ENCODE data around the gene ZNF407.

DNA sequence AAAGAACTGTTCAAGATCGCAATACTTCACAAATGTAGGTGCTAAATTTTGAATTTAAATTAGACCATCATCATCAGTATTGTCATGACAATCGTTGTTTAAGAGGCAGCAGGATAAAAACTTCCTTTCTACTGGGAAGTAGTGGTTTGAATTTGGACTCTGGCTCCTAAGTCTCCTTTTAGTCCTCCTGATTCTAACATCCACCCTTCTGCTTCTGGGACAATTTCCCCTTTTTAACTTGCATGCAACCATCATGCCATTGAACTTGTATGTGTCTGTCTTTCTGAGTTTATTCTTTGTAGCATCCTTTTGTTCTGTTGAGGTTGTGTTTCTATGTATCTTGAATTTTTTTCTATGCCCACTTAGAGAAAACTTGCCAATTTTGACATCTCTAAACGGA, 361.5 kb downstream of the ZNF407 start:
- no peak for TF ChIP-seq GATA2 (IDR thresholded peaks at IDR 0.05; ENCODE audit: low read depth, low read length)
- TF ChIP-seq GATA3 (IDR thresholded peaks at IDR 0.05; ENCODE audit: low read depth, low read length), result no peak

All from SH-SY5Y (cell line).